NCI-H748 (cell line): Measurements from ENCODE around the gene HHIPL1.

ENCODE experiments used
- DNase-seq: peaks from one replicate; lab custom pipeline; 2025; ENCODE audit not compliant: unreplicated experiment; lab: John Stamatoyannopoulos, UW

The HHIPL1 gene

DNA sequence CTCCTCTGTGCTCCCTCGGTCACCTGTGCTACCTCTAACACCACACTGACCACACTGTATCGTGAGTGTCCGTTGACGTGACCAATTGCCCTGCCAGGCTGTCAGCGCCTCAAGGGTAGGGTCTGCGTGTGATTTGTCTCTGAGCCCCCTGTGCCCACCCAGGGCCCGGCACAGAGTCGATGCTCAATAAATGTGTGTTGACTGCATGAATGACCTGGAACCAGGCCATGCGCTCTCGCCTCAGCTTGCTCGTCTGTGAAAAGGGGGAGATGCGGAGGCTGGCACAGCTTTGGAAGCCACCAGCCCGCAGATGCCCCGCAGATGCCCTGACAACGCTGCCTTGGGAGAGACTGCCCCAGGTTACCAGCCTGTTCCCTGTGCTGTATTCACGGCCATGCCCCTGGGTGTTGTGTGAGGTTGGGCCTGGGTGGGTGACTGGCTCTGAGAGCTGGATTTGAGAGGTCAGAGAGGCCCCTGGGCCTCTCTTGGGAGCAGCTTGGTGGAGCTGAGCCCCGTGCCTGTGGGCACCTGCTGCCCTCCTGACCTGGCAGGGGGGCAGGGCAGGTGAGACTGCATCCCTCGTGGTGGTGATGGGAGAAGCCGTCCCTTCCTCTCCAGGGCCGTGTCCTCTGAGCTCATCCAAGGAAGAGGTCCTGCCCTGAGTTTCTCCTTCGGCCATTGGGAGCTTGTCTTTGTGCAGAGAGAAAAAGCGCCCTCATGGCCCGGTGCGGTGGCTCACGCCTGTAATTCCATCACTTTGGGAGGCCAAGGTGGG, 82.4 kb downstream of the HHIPL1 start:
- DNase-seq, result no peak

GRCh38 chr14:99728231-99728920, 83.4 kb downstream of the HHIPL1 start:
- DNase-seq, result no peak

- DNase-seq, result no peak
These were observed 84.1 kb downstream of the HHIPL1 start for GRCh38 chr14:99728981-99729451.
